Inferior parietal cortex (tissue), 1 donor: Measurements from ENCODE around the gene DUSP5.

Experiments used
- DNase-seq: peaks from one replicate; pipeline ENCODE4 v3.0.0-alpha.2; 2016; ENCODE audit errors: extremely low spot score

Gene DUSP5

GRCh38 chr10:110546499-110547110, 48.9 kb downstream of the DUSP5 start:
- DNase-seq: no peak

- DNase-seq: peak; percentile 82
These were observed 49.5 kb downstream of the DUSP5 start for GRCh38 chr10:110547139-110547761.

- no peak for DNase-seq
These were observed 50.3 kb downstream of the DUSP5 start for GRCh38 chr10:110548002-110548401.

GRCh38 chr10:110549211-110549610, 51.5 kb downstream of the DUSP5 start:
- no peak for DNase-seq

- no peak for DNase-seq
These were observed 56.2 kb downstream of the DUSP5 start for GRCh38 chr10:110553905-110554304.

GRCh38 chr10:110556296-110556695, 58.6 kb downstream of the DUSP5 start:
- DNase-seq: no peak

GRCh38 chr10:110556969-110557601, 59.4 kb downstream of the DUSP5 start:
- DNase-seq: peak; percentile 40

GRCh38 chr10:110558041-110558440, 60.3 kb downstream of the DUSP5 start:
- no peak for DNase-seq

- DNase-seq: no peak
These were observed 62.3 kb downstream of the DUSP5 start for GRCh38 chr10:110560012-110560411.
